HCT116 (cell line): ENCODE data around the gene PFN2. TPM values are rescaled to one million over a fixed set of nuclear protein-coding genes. Genes with fewer than 3 reads are reported as not detected.
A peak's percentile ranks its signal among the peaks of the same experiment; 100 is the strongest.

Experiments
- ATAC-seq: fragments of 200-7000 bp; cut with Tn5 transposase; 2 replicates; pipeline ENCODE4 v1.9.1; 2020; ENCODE audit warnings: mild to moderate bottlenecking, moderate library complexity
- BruUV-seq: library from RNA; stranded (reverse); fragments of 400-500 nt; replicated peaks from 2 replicates; lab custom pipeline; 2021; lab: Mats Ljungman, UMichigan
- CTCF ChIA-PET: fragments of 300-600 bp; sonication (Branson Sonifier 250); formaldehyde crosslinking; loops from one replicate; lab custom pipeline; 2021; ENCODE audit warnings: antibody characterized with exemption; lab: Charles Lee
- POLR2A ChIA-PET: fragments of 300-600, 350-600 bp; sonication (Branson Sonifier 250); formaldehyde crosslinking; loops from one replicate; lab custom pipeline; 2021; ENCODE audit warnings: antibody characterized with exemption; lab: Charles Lee
- RAD21 ChIA-PET, 2 experiments: fragments of 300-600 bp; sonication (Branson Sonifier 250); formaldehyde crosslinking; loops; one replicate each; lab custom pipeline; 2023; ENCODE audit warnings: low total read pairs in 2 of 2; ENCODE audit not compliant: uncharacterized antibody in 2 of 2, unreplicated experiment in 2 of 2, low non-redundant PET in 1 of 2; lab: Charles Lee
- DNase-seq: peaks from one replicate; pipeline ENCODE4 v3.0.0-alpha.2; 2010; ENCODE audit warnings: low read depth, low spot score
- H2AFZ ChIP-seq: fragments of 200-600 bp; shearing (Covaris generic), sonication (generic); 2 replicates; pipeline ENCODE4 v1.6.1; 2017; ENCODE audit warnings: low read depth, mixed run types, mixed read lengths, antibody characterized with exemption, low read length; ENCODE audit not compliant: poor library complexity, severe bottlenecking
- H3K27ac ChIP-seq: 2 replicates; pipeline ENCODE4 v1.5.1; 2012; ENCODE audit warnings: low read depth, low read length
- H3K27me3 ChIP-seq: fragments of 200-600 bp; sonication (generic); 2 replicates; pipeline ENCODE4 v1.6.1; 2016; ENCODE audit warnings: mixed run types, low read length, mixed read lengths; ENCODE audit not compliant: insufficient read depth
- H3K36me3 ChIP-seq, 2 experiments: fragments of 200-500 bp in 1 of 2; fragments of 200-600 bp in 1 of 2; sonication (Bioruptor generic) in 1 of 2; sonication (generic) in 1 of 2; 2 replicates each; pipeline versions ENCODE4 v1.5.1 to v1.6.1; 2014 to 2016; ENCODE audit warnings: low read length in 2 of 2, inconsistent platforms in 1 of 2, mixed read lengths in 1 of 2, mixed run types in 1 of 2; ENCODE audit not compliant: insufficient read depth in 2 of 2, control insufficient read depth in 1 of 2
- H3K4me1 ChIP-seq, 2 experiments: fragments of 200-600 bp in 1 of 2; sonication (generic) in 1 of 2; 2 replicates each; pipeline versions ENCODE4 v1.5.1 to v1.6.1; 2012 to 2017; ENCODE audit warnings: low read length in 2 of 2, inconsistent platforms in 1 of 2, mild to moderate bottlenecking in 1 of 2, mixed read lengths in 1 of 2, mixed run types in 1 of 2, moderate library complexity in 1 of 2; ENCODE audit not compliant: insufficient read depth in 2 of 2, control insufficient read depth in 1 of 2
- H3K4me2 ChIP-seq: fragments of 200-600 bp; sonication (generic); 2 replicates; pipeline ENCODE4 v1.6.1; 2017; ENCODE audit warnings: mixed run types, low read length, mixed read lengths
- H3K4me3 ChIP-seq, 2 experiments: fragments of 200-600 bp in 1 of 2; sonication (generic) in 1 of 2; replicated peaks in 1 of 2; 2 replicates each; pipeline ENCODE4 v1.5.1; 2011 to 2016; ENCODE audit warnings: low read length in 2 of 2, control low read depth in 1 of 2, low read depth in 1 of 2, mild to moderate bottlenecking in 1 of 2, mixed read lengths in 1 of 2, mixed run types in 1 of 2
- H3K79me2 ChIP-seq: fragments of 200-600 bp; sonication (generic); 2 replicates; pipeline ENCODE4 v1.6.1; 2017; ENCODE audit warnings: mild to moderate bottlenecking, mixed run types, low read length, moderate library complexity, mixed read lengths; ENCODE audit not compliant: insufficient read depth
- H3K9ac ChIP-seq: fragments of 200-600 bp; sonication (generic); 2 replicates; pipeline ENCODE4 v1.6.1; 2016; ENCODE audit warnings: low read length, mixed read lengths
- H3K9me2 ChIP-seq: fragments of 200-600 bp; sonication (generic), shearing (Covaris generic); 2 replicates; pipeline ENCODE4 v1.6.1; 2017; ENCODE audit warnings: mixed run types, mild to moderate bottlenecking, moderate library complexity; ENCODE audit not compliant: insufficient read depth
- H3K9me3 ChIP-seq, 2 experiments: fragments of 200-500 bp in 1 of 2; fragments of 200-600 bp in 1 of 2; sonication (Bioruptor generic) in 1 of 2; sonication (generic) in 1 of 2; 2 replicates each; pipeline ENCODE4 v1.6.1; 2014 to 2017; ENCODE audit warnings: low read length in 2 of 2, mixed read lengths in 2 of 2, inconsistent platforms in 1 of 2, low read depth in 1 of 2, mild to moderate bottlenecking in 1 of 2, mixed run types in 1 of 2, moderate library complexity in 1 of 2; ENCODE audit not compliant: control insufficient read depth in 1 of 2, insufficient read depth in 1 of 2
- H4K20me1 ChIP-seq: fragments of 200-600 bp; sonication (generic), shearing (Covaris generic); 2 replicates; pipeline ENCODE4 v1.6.1; 2017; ENCODE audit warnings: mixed run types, mild to moderate bottlenecking, moderate library complexity; ENCODE audit not compliant: insufficient read depth
- CEBPB ChIP-seq: IDR thresholded peaks from 2 replicates; pipeline ENCODE4 v1.6.1; 2012; ENCODE audit warnings: low read depth
- EGR1 ChIP-seq: IDR thresholded peaks from 2 replicates; pipeline ENCODE4 v1.6.1; 2012; ENCODE audit warnings: low read depth
- EZH2phosphoT487 ChIP-seq: fragments of 200-600 bp; IDR thresholded peaks from 2 replicates; pipeline ENCODE4 v1.6.1; 2018; ENCODE audit warnings: antibody characterized with exemption, borderline replicate concordance
- FOSL1 ChIP-seq: IDR thresholded peaks from 2 replicates; pipeline ENCODE4 v1.6.1; 2012; ENCODE audit warnings: low read depth
- JUND ChIP-seq: IDR thresholded peaks from 2 replicates; pipeline ENCODE4 v1.6.1; 2012
- RAD21 ChIP-seq: IDR thresholded peaks from 2 replicates; pipeline ENCODE4 v1.6.1; 2012; ENCODE audit warnings: low read depth, mild to moderate bottlenecking
- ZNF274 ChIP-seq: fragments of 200-500 bp; sonication (Bioruptor generic); IDR thresholded peaks from 2 replicates; pipeline ENCODE4 v1.6.1; 2014; ENCODE audit warnings: mild to moderate bottlenecking, low read depth, low read length, inconsistent platforms
- intact Hi-C: fragments of 100-400 bp; cut with micrococcal nuclease; formaldehyde crosslinking; loops from 2 replicates; pipeline ENCODE4 v1.10.0; 2022
- total RNA-seq: library from RNA; stranded (reverse); gene quantifications from one replicate; pipeline ENCODE4 v1.2.1, GENCODE V29; 2021; ENCODE audit not compliant: unreplicated experiment
- TF ChIP-seq, protein P1 (sequence below): IDR thresholded peaks from 2 replicates; pipeline ENCODE4 v1.6.1; 2012

PFN2 gene
- total RNA-seq, 1 experiment from 2014 or later = 131 TPM

GRCh38 chr3:149969110-149969939, 1.4 kb downstream of the PFN2 start (continued):
- TF ChIP-seq EGR1 = no peak
- no peak for TF ChIP-seq ZNF274
- TF ChIP-seq CEBPB = no peak
- no peak for TF ChIP-seq FOSL1
- TF ChIP-seq EZH2phosphoT487 = no peak
- 0 out of 2 replicates have a peak, but pooled peaks have one; percentile 12 for TF ChIP-seq RAD21
- TF ChIP-seq, all 23 proteins: peak for 6

- Histone ChIP-seq H3K9ac (peak overlapping the region; percentile 80), H3K79me2 (peaks cover 78% of the 10 kb centered on the region), H3K27me3 (no peaks in the 10 kb centered on the region), H4K20me1 (peaks cover 12% of the 10 kb centered on the region; the same call in 1 of the 2 replicates), H3K9me3 (no peaks in the 10 kb centered on the region), H3K4me1 (peaks cover 7 to 26% of the 10 kb centered on the region in 2 experiments; a peak in 3 of 4 replicates), H3K36me3 (peaks cover 12 to 44% of the 10 kb centered on the region in 2 experiments), H2AFZ (no peak overlapping the region), H3K4me2 (peak overlapping the region; percentile 83), H3K4me3 (peak overlapping the region in 1 of 2 experiments; percentile 66; a peak in 2 of 4 replicates), H3K27ac (no peak overlapping the region), H3K9me2 (no peaks in the 10 kb centered on the region)
- BruUV-seq = no TSS peak
- no peak for TF ChIP-seq JUND
- TF ChIP-seq, protein P1, sequence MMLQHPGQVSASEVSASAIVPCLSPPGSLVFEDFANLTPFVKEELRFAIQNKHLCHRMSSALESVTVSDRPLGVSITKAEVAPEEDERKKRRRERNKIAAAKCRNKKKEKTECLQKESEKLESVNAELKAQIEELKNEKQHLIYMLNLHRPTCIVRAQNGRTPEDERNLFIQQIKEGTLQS = no peak
- TF ChIP-seq CEBPB = no peak
- no peak for ATAC-seq
- intact Hi-C loops = loop anchor here (10.0 kb wide), 2 partner anchors 473 to 527 kb away; no protein-coding TSS in a partner anchor
- POLR2A ChIA-PET = interaction anchor here (0.7 kb wide), 1 partner anchor 154 kb away, joined by 3 read pairs; no protein-coding TSS in a partner anchor
- RAD21 ChIA-PET = no interaction called here
- CTCF ChIA-PET = interaction anchor here (1.2 to 4.2 kb wide), 4 partner anchors 211 to 527 kb away, joined by 3 to 47 read pairs (median 9); no protein-coding TSS in a partner anchor
- no peak for DNase-seq
Observed at GRCh38 chr3:149968216-149968615, 2.5 kb downstream of the PFN2 start.
